HepG2 (cell line): Measurements from ENCODE around the gene SALL4. TPM values are rescaled to one million over a fixed set of nuclear protein-coding genes. Genes with fewer than 3 reads are reported as not detected.

Experiments used
- CTCF ChIP-seq: sonication (generic); formaldehyde crosslinking; IDR thresholded peaks from 2 replicates; pipeline ENCODE4 v1.5.0; 2020; ENCODE audit warnings: mild to moderate bottlenecking, missing genetic modification reagents, moderate library complexity
- GTF3A ChIP-seq: sonication (generic); formaldehyde crosslinking; conservative IDR thresholded peaks from 2 replicates; pipeline ENCODE4 v1.4.0; 2020; ENCODE audit warnings: mild to moderate bottlenecking, missing genetic modification reagents
- HES4 ChIP-seq: sonication (generic); formaldehyde crosslinking; IDR thresholded peaks from 2 replicates; pipeline ENCODE4 v1.9.0; 2021; ENCODE audit warnings: mild to moderate bottlenecking, missing genetic modification reagents, borderline replicate concordance
- JARID2 ChIP-seq: sonication (generic); formaldehyde crosslinking; IDR thresholded peaks from 2 replicates; pipeline ENCODE4 v1.8.1; 2023; ENCODE audit warnings: missing genetic modification reagents, inconsistent platforms; ENCODE audit not compliant: insufficient replicate concordance
- KDM2A ChIP-seq: sonication (generic); formaldehyde crosslinking; IDR thresholded peaks from 2 replicates; pipeline ENCODE4 v1.4.0; 2020; ENCODE audit warnings: low read depth, missing genetic modification reagents, borderline replicate concordance
- LCORL ChIP-seq, 2 experiments: fragments of 450-650 bp in 1 of 2; sonication (generic) in 1 of 2; formaldehyde crosslinking in 1 of 2; IDR thresholded peaks; 2 replicates each; pipeline versions ENCODE4 v1.5.0 to v1.6.1; 2017 to 2020; ENCODE audit warnings: antibody characterized with exemption in 1 of 2, missing genetic modification reagents in 1 of 2
- SMARCE1 ChIP-seq: fragments of 450-650 bp; IDR thresholded peaks from 2 replicates; pipeline ENCODE4 v1.6.1; 2017; ENCODE audit warnings: borderline replicate concordance
- WIZ ChIP-seq: sonication (generic); formaldehyde crosslinking; IDR thresholded peaks from 2 replicates; pipeline ENCODE4 v1.5.1; 2020; ENCODE audit warnings: mild to moderate bottlenecking, missing genetic modification reagents
- ZFP37 ChIP-seq: sonication (generic); formaldehyde crosslinking; IDR thresholded peaks from 2 replicates; pipeline ENCODE4 v1.4.0; 2020; ENCODE audit warnings: missing genetic modification reagents, borderline replicate concordance
- ZNF235 ChIP-seq: sonication (generic); formaldehyde crosslinking; IDR thresholded peaks from 2 replicates; pipeline ENCODE4 v1.8.1; 2023; ENCODE audit warnings: mild to moderate bottlenecking, missing genetic modification reagents, borderline replicate concordance
- ZNF280B ChIP-seq: sonication (generic); formaldehyde crosslinking; IDR thresholded peaks from 2 replicates; pipeline ENCODE4 v1.5.0; 2020; ENCODE audit warnings: missing genetic modification reagents, mild to moderate bottlenecking, borderline replicate concordance
- ZNF292 ChIP-seq: sonication (generic); formaldehyde crosslinking; IDR thresholded peaks from 2 replicates; pipeline ENCODE4 v1.8.1; 2022; ENCODE audit warnings: mild to moderate bottlenecking, low read depth, missing genetic modification reagents, borderline replicate concordance
- ZNF44 ChIP-seq: sonication (generic); formaldehyde crosslinking; IDR thresholded peaks from 2 replicates; pipeline ENCODE4 v1.5.1; 2020; ENCODE audit warnings: mild to moderate bottlenecking, missing genetic modification reagents
- ZNF484 ChIP-seq: sonication (generic); formaldehyde crosslinking; IDR thresholded peaks from 2 replicates; pipeline ENCODE4 v1.5.1; 2020; ENCODE audit warnings: mild to moderate bottlenecking, low read depth, missing genetic modification reagents, borderline replicate concordance
- ZNF558 ChIP-seq: sonication (generic); formaldehyde crosslinking; IDR thresholded peaks from 2 replicates; pipeline ENCODE4 v1.9.0; 2022; ENCODE audit warnings: mild to moderate bottlenecking, missing genetic modification reagents, borderline replicate concordance
- ZNF652 ChIP-seq: IDR thresholded peaks from 2 replicates; pipeline ENCODE4 v1.6.1; 2016; ENCODE audit warnings: low read depth, borderline replicate concordance
- ZNF7 ChIP-seq: IDR thresholded peaks from 2 replicates; pipeline ENCODE4 v1.6.1; 2016; ENCODE audit warnings: missing biosample characterization, missing genetic modification reagents
- polyA plus RNA-seq, 8 experiments: library from polyadenylated mRNA; depleted of rRNA in 3 of 8; stranded (reverse) in 7 of 8; unstranded in 1 of 8; fragments of >200 nt; fragmentation: Illumina TruSeq in 4 of 8; extraction: Trizol in 4 of 8; gene quantifications; 2 replicates each; pipeline versions ENCODE4 v1.2.1 to v1.2.3, GENCODE V29; 2011 to 2016; ENCODE audit warnings: low read depth in 4 of 8, missing spikeins in 1 of 8, mixed read lengths in 1 of 8; ENCODE audit not compliant: insufficient read depth in 1 of 8
- total RNA-seq, 5 experiments: library from RNA; depleted of rRNA; stranded (reverse); fragments of >200 nt; fragmentation: Illumina TruSeq; extraction: Trizol; gene quantifications; 2 replicates each; pipeline ENCODE4 v1.2.3, GENCODE V29; 2016; ENCODE audit warnings: low read depth in 1 of 5

SALL4 gene
- total and polyA plus RNA-seq, 2 of the 13 experiments (the other 11 are each of a cell fraction or from before 2014, with no cell fraction given): 0.33 to 1.8 TPM

GRCh38 chr20:51766994-51767866 lies 35.1 kb downstream of the SALL4 start (continued):
- TF ChIP-seq ZNF280B (CRISPR knock-in tag): peak; percentile 81
- no peak for TF ChIP-seq ZNF558 (CRISPR knock-in tag)
- TF ChIP-seq WIZ: no peak
- TF ChIP-seq CTCF (CRISPR knock-in tag): peak; percentile 68
- TF ChIP-seq GTF3A (CRISPR knock-in tag): no peak
- TF ChIP-seq ZNF235 (CRISPR knock-in tag): no peak
- TF ChIP-seq ZNF292 (CRISPR knock-in tag): peak; percentile 33; the same call in 1 of the 2 replicates
- peak; percentile 52; the same call in 1 of the 2 replicates for TF ChIP-seq KDM2A
- TF ChIP-seq JARID2: no peak
- no peak for TF ChIP-seq SMARCE1
- 0 out of 2 replicates have a peak, but pooled peaks have one; percentile 53 for TF ChIP-seq ZNF44 (CRISPR knock-in tag)
- no peak for TF ChIP-seq ZNF484
- TF ChIP-seq ZFP37 (CRISPR knock-in tag): peak; percentile 26; the same call in 1 of the 2 replicates
- no peak for TF ChIP-seq ZNF652
- TF ChIP-seq HES4 (CRISPR knock-in tag): no peak
- no peak; the same call in 1 of the 2 replicates for TF ChIP-seq LCORL (IDR thresholded peaks at IDR 0.05)
- TF ChIP-seq LCORL (CRISPR knock-in tag; IDR thresholded peaks at IDR 0.05): peak; percentile 86
- TF ChIP-seq ZNF7 (CRISPR knock-in tag): no peak
